Measurements from ENCODE around the gene ZNF618.
"Not testable (repeated sequence)": the region's sequence is repeated elsewhere in the genome, so short reads cannot be mapped to it uniquely, and the experiment has no call there.

The ZNF618 gene

GRCh38 chr9:113990975-113991471 lies 114.9 kb downstream of the ZNF618 start:
- Mint-ChIP-seq H3K4me3 (no peak overlapping the region), H3K9me3 (no peaks in the 10 kb centered on the region), H3K36me3 (ENCODE audit: low read depth) (peaks cover 13% of the 10 kb centered on the region), H3K27ac (no peak overlapping the region), H3K4me1 (ENCODE audit: low read depth) (peaks cover 28% of the 10 kb centered on the region), H3K27me3 (peaks cover 4% of the 10 kb centered on the region)
- intact Hi-C loops (cut with micrococcal nuclease) = no loop called here

- H3K36me3 Mint-ChIP-seq (ENCODE audit: low read depth) = peaks cover 13% of the 10 kb centered on the region
- peaks cover 28% of the 10 kb centered on the region for H3K4me1 Mint-ChIP-seq (ENCODE audit: low read depth)
- intact Hi-C loops (cut with micrococcal nuclease) = no loop called here
- H3K4me3 Mint-ChIP-seq = no peak overlapping the region
- H3K27ac Mint-ChIP-seq = no peak overlapping the region
- H3K9me3 Mint-ChIP-seq = no peaks in the 10 kb centered on the region
- H3K27me3 Mint-ChIP-seq = peaks cover 4% of the 10 kb centered on the region
Measured at GRCh38 chr9:113991714-113992113, 115.6 kb downstream of the ZNF618 start.

- Mint-ChIP-seq H3K4me1 (ENCODE audit: low read depth) (peaks cover 28% of the 10 kb centered on the region), H3K36me3 (ENCODE audit: low read depth) (peaks cover 13% of the 10 kb centered on the region), H3K4me3 (peak overlapping the region; percentile 54), H3K27me3 (peaks cover 4% of the 10 kb centered on the region), H3K27ac (peak overlapping the region; percentile 42), H3K9me3 (no peaks in the 10 kb centered on the region)
- intact Hi-C loops (cut with micrococcal nuclease) = no loop called here
Measured at GRCh38 chr9:113992276-113992951, 116.3 kb downstream of the ZNF618 start.

GRCh38 chr9:113992994-113993393 lies 116.9 kb downstream of the ZNF618 start:
- peaks cover 12% of the 10 kb centered on the region for H3K36me3 Mint-ChIP-seq (ENCODE audit: low read depth)
- H3K27ac Mint-ChIP-seq = peak overlapping the region; percentile 42
- no peaks in the 10 kb centered on the region for H3K9me3 Mint-ChIP-seq
- H3K4me3 Mint-ChIP-seq = peak overlapping the region; percentile 54
- H3K4me1 Mint-ChIP-seq (ENCODE audit: low read depth) = peaks cover 28% of the 10 kb centered on the region
- peaks cover 4% of the 10 kb centered on the region for H3K27me3 Mint-ChIP-seq
- intact Hi-C loops (cut with micrococcal nuclease) = no loop called here

GRCh38 chr9:113993838-113994540 lies 117.9 kb downstream of the ZNF618 start:
- Mint-ChIP-seq H3K4me3 (no peak overlapping the region), H3K27me3 (peaks cover 4% of the 10 kb centered on the region), H3K4me1 (ENCODE audit: low read depth) (peaks cover 28% of the 10 kb centered on the region), H3K36me3 (ENCODE audit: low read depth) (peaks cover 7% of the 10 kb centered on the region), H3K27ac (peak overlapping the region; percentile 28), H3K9me3 (no peaks in the 10 kb centered on the region)
- intact Hi-C loops (cut with micrococcal nuclease) = no loop called here

GRCh38 chr9:113995401-113995800 lies 119.3 kb downstream of the ZNF618 start:
- Mint-ChIP-seq H3K4me3 (no peak overlapping the region), H3K9me3 (no peaks in the 10 kb centered on the region), H3K36me3 (ENCODE audit: low read depth) (no peaks in the 10 kb centered on the region), H3K4me1 (ENCODE audit: low read depth) (peaks cover 28% of the 10 kb centered on the region), H3K27ac (no peak overlapping the region), H3K27me3 (peaks cover 4% of the 10 kb centered on the region)
- intact Hi-C loops (cut with micrococcal nuclease) = no loop called here

- Mint-ChIP-seq H3K27me3 (peaks cover 4% of the 10 kb centered on the region), H3K36me3 (ENCODE audit: low read depth) (no peaks in the 10 kb centered on the region), H3K9me3 (no peaks in the 10 kb centered on the region), H3K4me1 (ENCODE audit: low read depth) (peaks cover 28% of the 10 kb centered on the region), H3K27ac (no peak overlapping the region), H3K4me3 (no peak overlapping the region)
- intact Hi-C loops (cut with micrococcal nuclease) = no loop called here
Measured at GRCh38 chr9:113995963-113996362, 119.9 kb downstream of the ZNF618 start.

GRCh38 chr9:113996531-113997001 lies 120.5 kb downstream of the ZNF618 start:
- Mint-ChIP-seq H3K4me3 (no peak overlapping the region), H3K4me1 (ENCODE audit: low read depth) (peaks cover 28% of the 10 kb centered on the region), H3K27me3 (peaks cover 4% of the 10 kb centered on the region), H3K9me3 (no peaks in the 10 kb centered on the region), H3K27ac (no peak overlapping the region), H3K36me3 (ENCODE audit: low read depth) (no peaks in the 10 kb centered on the region)
- intact Hi-C loops (cut with micrococcal nuclease) = no loop called here

- H3K4me3 Mint-ChIP-seq; H3K9me3 Mint-ChIP-seq; H3K27ac Mint-ChIP-seq; H3K27me3 Mint-ChIP-seq; H3K36me3 Mint-ChIP-seq (ENCODE audit: low read depth); intact Hi-C loops (cut with micrococcal nuclease): not testable (repeated sequence)
- H3K4me1 Mint-ChIP-seq (ENCODE audit: low read depth) = peaks cover 23% of the 10 kb centered on the region
Measured at GRCh38 chr9:113997064-113997463, 121.0 kb downstream of the ZNF618 start.

GRCh38 chr9:113997610-113998009 lies 121.5 kb downstream of the ZNF618 start:
- H3K4me3 Mint-ChIP-seq = no peak overlapping the region
- no peak overlapping the region for H3K27ac Mint-ChIP-seq
- no peaks in the 10 kb centered on the region for H3K9me3 Mint-ChIP-seq
- intact Hi-C loops (cut with micrococcal nuclease) = no loop called here
- peaks cover 18% of the 10 kb centered on the region for H3K4me1 Mint-ChIP-seq (ENCODE audit: low read depth)
- H3K36me3 Mint-ChIP-seq (ENCODE audit: low read depth) = no peaks in the 10 kb centered on the region
- peaks cover 4% of the 10 kb centered on the region for H3K27me3 Mint-ChIP-seq

GRCh38 chr9:113998114-113998513 lies 122.0 kb downstream of the ZNF618 start:
- H3K36me3 Mint-ChIP-seq (ENCODE audit: low read depth) = no peaks in the 10 kb centered on the region
- no peak overlapping the region for H3K4me3 Mint-ChIP-seq
- H3K27me3 Mint-ChIP-seq = peaks cover 4% of the 10 kb centered on the region

GRCh38 chr9:113998525-113999255 lies 122.6 kb downstream of the ZNF618 start:
- Mint-ChIP-seq H3K9me3 (no peaks in the 10 kb centered on the region), H3K36me3 (ENCODE audit: low read depth) (no peaks in the 10 kb centered on the region), H3K4me3 (no peak overlapping the region), H3K4me1 (ENCODE audit: low read depth) (peaks cover 14% of the 10 kb centered on the region), H3K27me3 (peaks cover 4% of the 10 kb centered on the region), H3K27ac (no peak overlapping the region)
- intact Hi-C loops (cut with micrococcal nuclease) = no loop called here

More at GRCh38 chr9:113998114-113998513, 122.0 kb downstream of the ZNF618 start:
- intact Hi-C loops (cut with micrococcal nuclease) = no loop called here
- Mint-ChIP-seq H3K9me3 (no peaks in the 10 kb centered on the region), H3K4me1 (ENCODE audit: low read depth) (peaks cover 14% of the 10 kb centered on the region), H3K27ac (no peak overlapping the region)

- Mint-ChIP-seq H3K9me3 (no peaks in the 10 kb centered on the region), H3K4me1 (ENCODE audit: low read depth) (peaks cover 13% of the 10 kb centered on the region), H3K27me3 (peaks cover 5% of the 10 kb centered on the region), H3K4me3 (no peak overlapping the region), H3K36me3 (ENCODE audit: low read depth) (no peaks in the 10 kb centered on the region), H3K27ac (no peak overlapping the region)
- intact Hi-C loops (cut with micrococcal nuclease) = no loop called here
Measured at GRCh38 chr9:113999256-114000062, 123.3 kb downstream of the ZNF618 start.

Data from dendritic cell treated with granulocyte-macrophage colony-stimulating factor and Interleukin-4, amounts not matched to agents 40 ng/mL and 50 ng/mL, for 4 days (primary cell).